ENCODE results near the gene ARHGAP26.
"Not testable (repeated sequence)": the region's sequence is repeated elsewhere in the genome, so short reads cannot be mapped to it uniquely, and the experiment has no call there.

The ARHGAP26 gene

GRCh38 chr5:142958944-142959682 lies 188.9 kb downstream of the ARHGAP26 start:
- H3K9me3 ChIP-seq (ENCODE audit: control insufficient read depth, insufficient read depth, low read length), result no peaks in the 10 kb centered on the region
- H3K4me1 ChIP-seq (ENCODE audit: insufficient read depth, low read length), result no peaks in the 10 kb centered on the region
- no peak overlapping the region for H3K9ac ChIP-seq (ENCODE audit: low read depth, low read length)
- no peaks in the 10 kb centered on the region; the same call in 1 of the 2 replicates for H3K36me3 ChIP-seq (ENCODE audit: insufficient read depth, low read length)

GRCh38 chr5:142959683-142960657 lies 189.8 kb downstream of the ARHGAP26 start:
- no peaks in the 10 kb centered on the region for H3K4me1 ChIP-seq (ENCODE audit: insufficient read depth, low read length)
- H3K9ac ChIP-seq (ENCODE audit: low read depth, low read length), result no peak overlapping the region
- H3K9me3 ChIP-seq (ENCODE audit: control insufficient read depth, insufficient read depth, low read length), result no peaks in the 10 kb centered on the region
- H3K36me3 ChIP-seq (ENCODE audit: insufficient read depth, low read length), result no peaks in the 10 kb centered on the region

GRCh38 chr5:142961440-142962173 lies 191.4 kb downstream of the ARHGAP26 start:
- Histone ChIP-seq H3K9me3 (ENCODE audit: control insufficient read depth, insufficient read depth, low read length) (no peaks in the 10 kb centered on the region), H3K36me3 (ENCODE audit: insufficient read depth, low read length) (no peaks in the 10 kb centered on the region), H3K4me1 (ENCODE audit: insufficient read depth, low read length) (no peaks in the 10 kb centered on the region), H3K9ac (ENCODE audit: low read depth, low read length) (no peak overlapping the region)

GRCh38 chr5:142962174-142962533 lies 192.0 kb downstream of the ARHGAP26 start:
- no peak overlapping the region for H3K9ac ChIP-seq (ENCODE audit: low read depth, low read length)
- no peaks in the 10 kb centered on the region for H3K4me1 ChIP-seq (ENCODE audit: insufficient read depth, low read length)
- no peaks in the 10 kb centered on the region for H3K36me3 ChIP-seq (ENCODE audit: insufficient read depth, low read length)
- no peaks in the 10 kb centered on the region for H3K9me3 ChIP-seq (ENCODE audit: control insufficient read depth, insufficient read depth, low read length)

- H3K9me3 ChIP-seq (ENCODE audit: control insufficient read depth, insufficient read depth, low read length); H3K4me1 ChIP-seq (ENCODE audit: insufficient read depth, low read length); H3K36me3 ChIP-seq (ENCODE audit: insufficient read depth, low read length); H3K9ac ChIP-seq (ENCODE audit: low read depth, low read length): not testable (repeated sequence)
Observed at GRCh38 chr5:142965258-142966120, 195.3 kb downstream of the ARHGAP26 start.

- no peak overlapping the region for H3K9ac ChIP-seq (ENCODE audit: low read depth, low read length)
- H3K9me3 ChIP-seq (ENCODE audit: control insufficient read depth, insufficient read depth, low read length), result no peaks in the 10 kb centered on the region
- no peaks in the 10 kb centered on the region for H3K36me3 ChIP-seq (ENCODE audit: insufficient read depth, low read length)
- H3K4me1 ChIP-seq (ENCODE audit: insufficient read depth, low read length), result no peaks in the 10 kb centered on the region
Observed at GRCh38 chr5:142966121-142966420, 195.9 kb downstream of the ARHGAP26 start.

- H3K36me3 ChIP-seq (ENCODE audit: insufficient read depth, low read length), result no peaks in the 10 kb centered on the region
- H3K9me3 ChIP-seq (ENCODE audit: control insufficient read depth, insufficient read depth, low read length), result no peaks in the 10 kb centered on the region
- H3K9ac ChIP-seq (ENCODE audit: low read depth, low read length), result no peak overlapping the region
- H3K4me1 ChIP-seq (ENCODE audit: insufficient read depth, low read length), result no peaks in the 10 kb centered on the region
Observed at GRCh38 chr5:142969186-142969585, 199.0 kb downstream of the ARHGAP26 start.

GRCh38 chr5:142969624-142970439 lies 199.7 kb downstream of the ARHGAP26 start:
- H3K4me1 ChIP-seq (ENCODE audit: insufficient read depth, low read length), result no peaks in the 10 kb centered on the region
- H3K9ac ChIP-seq (ENCODE audit: low read depth, low read length), result no peak overlapping the region
- H3K36me3 ChIP-seq (ENCODE audit: insufficient read depth, low read length), result no peaks in the 10 kb centered on the region
- H3K9me3 ChIP-seq (ENCODE audit: control insufficient read depth, insufficient read depth, low read length), result no peaks in the 10 kb centered on the region

- H3K9ac ChIP-seq (ENCODE audit: low read depth, low read length), result no peak overlapping the region
- H3K36me3 ChIP-seq (ENCODE audit: insufficient read depth, low read length), result no peaks in the 10 kb centered on the region
- no peaks in the 10 kb centered on the region for H3K9me3 ChIP-seq (ENCODE audit: control insufficient read depth, insufficient read depth, low read length)
- no peaks in the 10 kb centered on the region for H3K4me1 ChIP-seq (ENCODE audit: insufficient read depth, low read length)
Observed at GRCh38 chr5:142970440-142971030, 200.4 kb downstream of the ARHGAP26 start.

- H3K9ac ChIP-seq (ENCODE audit: low read depth, low read length), result no peak overlapping the region
- H3K4me1 ChIP-seq (ENCODE audit: insufficient read depth, low read length), result no peaks in the 10 kb centered on the region
- H3K36me3 ChIP-seq (ENCODE audit: insufficient read depth, low read length), result no peaks in the 10 kb centered on the region
- no peaks in the 10 kb centered on the region for H3K9me3 ChIP-seq (ENCODE audit: control insufficient read depth, insufficient read depth, low read length)
Observed at GRCh38 chr5:142971303-142972013, 201.3 kb downstream of the ARHGAP26 start.

GRCh38 chr5:142972064-142972570 lies 201.9 kb downstream of the ARHGAP26 start:
- Histone ChIP-seq H3K36me3 (ENCODE audit: insufficient read depth, low read length) (no peaks in the 10 kb centered on the region), H3K9me3 (ENCODE audit: control insufficient read depth, insufficient read depth, low read length) (no peaks in the 10 kb centered on the region), H3K4me1 (ENCODE audit: insufficient read depth, low read length) (no peaks in the 10 kb centered on the region), H3K9ac (ENCODE audit: low read depth, low read length) (no peak overlapping the region)

GRCh38 chr5:142973932-142974331 lies 203.8 kb downstream of the ARHGAP26 start:
- H3K9me3 ChIP-seq (ENCODE audit: control insufficient read depth, insufficient read depth, low read length), result no peaks in the 10 kb centered on the region
- H3K9ac ChIP-seq (ENCODE audit: low read depth, low read length), result no peak overlapping the region
- H3K4me1 ChIP-seq (ENCODE audit: insufficient read depth, low read length), result no peaks in the 10 kb centered on the region; the same call in 1 of the 2 replicates
- H3K36me3 ChIP-seq (ENCODE audit: insufficient read depth, low read length), result no peaks in the 10 kb centered on the region
